ENCODE measurements around the gene CABP7.

DNA sequence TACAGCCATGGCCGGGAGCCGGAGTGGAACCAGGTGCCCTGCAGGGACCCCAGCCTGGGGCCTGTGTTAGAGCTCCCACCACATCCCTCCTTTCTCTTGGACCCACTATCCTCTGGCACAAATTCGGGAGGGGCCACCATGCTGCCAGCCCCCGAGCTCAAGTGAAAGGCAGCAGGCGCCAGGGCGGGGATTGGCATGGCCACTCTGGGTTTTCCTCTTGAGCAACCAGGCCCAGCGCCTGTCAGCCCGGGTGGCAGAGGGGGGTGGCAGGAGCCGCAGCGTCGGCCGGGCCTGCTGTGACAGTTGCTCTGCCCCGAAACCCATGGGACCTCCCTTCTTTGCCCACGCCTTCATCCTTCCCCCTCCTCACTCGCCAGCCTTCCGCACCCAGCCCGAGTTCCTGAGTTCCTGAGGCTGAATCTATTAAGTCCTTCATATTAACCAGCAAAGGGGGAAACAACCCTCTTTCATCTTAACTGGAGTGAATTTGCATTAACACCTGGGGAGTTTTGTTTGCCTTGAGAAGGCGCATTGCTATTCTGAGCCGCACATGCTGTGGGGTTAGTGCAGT is 16.8 kb upstream of the CABP7 start:
- TF ChIP-seq, protein P1, sequence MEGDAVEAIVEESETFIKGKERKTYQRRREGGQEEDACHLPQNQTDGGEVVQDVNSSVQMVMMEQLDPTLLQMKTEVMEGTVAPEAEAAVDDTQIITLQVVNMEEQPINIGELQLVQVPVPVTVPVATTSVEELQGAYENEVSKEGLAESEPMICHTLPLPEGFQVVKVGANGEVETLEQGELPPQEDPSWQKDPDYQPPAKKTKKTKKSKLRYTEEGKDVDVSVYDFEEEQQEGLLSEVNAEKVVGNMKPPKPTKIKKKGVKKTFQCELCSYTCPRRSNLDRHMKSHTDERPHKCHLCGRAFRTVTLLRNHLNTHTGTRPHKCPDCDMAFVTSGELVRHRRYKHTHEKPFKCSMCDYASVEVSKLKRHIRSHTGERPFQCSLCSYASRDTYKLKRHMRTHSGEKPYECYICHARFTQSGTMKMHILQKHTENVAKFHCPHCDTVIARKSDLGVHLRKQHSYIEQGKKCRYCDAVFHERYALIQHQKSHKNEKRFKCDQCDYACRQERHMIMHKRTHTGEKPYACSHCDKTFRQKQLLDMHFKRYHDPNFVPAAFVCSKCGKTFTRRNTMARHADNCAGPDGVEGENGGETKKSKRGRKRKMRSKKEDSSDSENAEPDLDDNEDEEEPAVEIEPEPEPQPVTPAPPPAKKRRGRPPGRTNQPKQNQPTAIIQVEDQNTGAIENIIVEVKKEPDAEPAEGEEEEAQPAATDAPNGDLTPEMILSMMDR (IDR thresholded peaks at IDR 0.05), result no peak
- TF ChIP-seq POLR2A (IDR thresholded peaks at IDR 0.05), result no peak
